DOHH2 (cell line): Measurements from ENCODE around the gene CTPS1.

Experiments
- H3F3A ChIP-seq: fragments of 200-600 bp; sonication (generic), shearing (Covaris generic); 2 replicates; pipeline ENCODE4 v1.6.0; 2016; ENCODE audit warnings: antibody characterized with exemption, mild to moderate bottlenecking; ENCODE audit not compliant: control insufficient read depth, insufficient read depth
- H3K27ac ChIP-seq: fragments of 200-600 bp; sonication (generic); 2 replicates; pipeline ENCODE4 v1.5.1; 2014; ENCODE audit warnings: low read depth, mild to moderate bottlenecking, low read length, moderate library complexity
- H3K27me3 ChIP-seq: fragments of 200-600 bp; sonication (generic); 2 replicates; pipeline ENCODE4 v1.6.1; 2014; ENCODE audit warnings: mild to moderate bottlenecking, low read length, mixed read lengths; ENCODE audit not compliant: control insufficient read depth
- H3K36me3 ChIP-seq: fragments of 200-600 bp; sonication (generic); 2 replicates; pipeline ENCODE4 v1.6.1; 2014; ENCODE audit warnings: mild to moderate bottlenecking, low read length, moderate library complexity, mixed read lengths; ENCODE audit not compliant: control insufficient read depth
- H3K4me1 ChIP-seq: fragments of 200-600 bp; sonication (generic); 2 replicates; pipeline ENCODE4 v1.6.1; 2014; ENCODE audit warnings: mild to moderate bottlenecking, low read length, mixed read lengths; ENCODE audit not compliant: control insufficient read depth
- H3K4me2 ChIP-seq: fragments of 200-600 bp; sonication (generic); 2 replicates; pipeline ENCODE4 v1.6.0; 2014; ENCODE audit warnings: mild to moderate bottlenecking, low read length, moderate library complexity
- H3K4me3 ChIP-seq: fragments of 200-600 bp; sonication (generic); 2 replicates; pipeline ENCODE4 v1.5.1; 2014; ENCODE audit warnings: mild to moderate bottlenecking, low read length, mixed read lengths
- H3K79me2 ChIP-seq: fragments of 200-600 bp; sonication (generic); 2 replicates; pipeline ENCODE4 v1.6.1; 2014; ENCODE audit warnings: mild to moderate bottlenecking, low read length, mixed read lengths; ENCODE audit not compliant: control insufficient read depth
- H3K9me2 ChIP-seq: fragments of 200-600 bp; sonication (generic); replicated peaks from 2 replicates; pipeline ENCODE4 v1.6.1; 2014; ENCODE audit warnings: mild to moderate bottlenecking, low read length, mixed read lengths; ENCODE audit not compliant: control insufficient read depth
- H3K9me3 ChIP-seq: fragments of 200-600 bp; sonication (generic); 2 replicates; pipeline ENCODE4 v1.6.1; 2014; ENCODE audit warnings: antibody characterized with exemption, low read length, mixed read lengths; ENCODE audit not compliant: control insufficient read depth, insufficient read depth
- H4K20me1 ChIP-seq: fragments of 200-600 bp; sonication (generic); 2 replicates; pipeline ENCODE4 v1.6.0; 2014; ENCODE audit warnings: low read depth, mild to moderate bottlenecking, antibody characterized with exemption, low read length, moderate library complexity; ENCODE audit not compliant: control insufficient read depth, insufficient read depth
- CTCF ChIP-seq: fragments of 200-600 bp; sonication (generic); IDR thresholded peaks from one replicate; pipeline ENCODE4 v1.5.1; 2014; ENCODE audit warnings: antibody characterized with exemption, mild to moderate bottlenecking, low read depth, low read length; ENCODE audit not compliant: poor library complexity, severe bottlenecking
- EZH2phosphoT487 ChIP-seq: fragments of 200-600 bp; sonication (generic); IDR thresholded peaks from 2 replicates; pipeline ENCODE4 v1.6.1; 2017; ENCODE audit warnings: borderline replicate concordance, mild to moderate bottlenecking, antibody characterized with exemption, low read length, moderate library complexity, mixed read lengths

CTPS1 gene

DNA sequence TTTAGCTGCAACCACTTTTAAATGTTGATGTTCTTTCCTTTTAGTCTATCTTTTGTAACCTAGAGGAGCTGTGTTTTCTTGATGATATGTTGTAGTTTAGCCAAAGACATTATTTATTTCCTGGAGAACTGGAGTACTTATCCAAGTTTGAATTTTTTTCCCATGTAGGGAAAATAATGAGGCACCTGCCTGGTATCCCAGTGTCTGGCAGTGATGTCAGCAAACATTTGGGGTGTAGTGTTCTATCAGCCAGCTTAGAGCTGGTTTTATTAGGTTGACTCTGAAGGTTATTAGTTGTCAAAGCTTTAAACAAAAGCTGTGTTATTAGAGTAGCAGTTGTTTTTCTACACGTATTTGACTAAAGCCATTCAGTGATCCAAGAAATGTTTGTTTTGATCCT is 3.2 kb downstream of the CTPS1 start:
- H3K4me1 ChIP-seq = peaks cover 30% of the 10 kb centered on the region
- H3K4me3 ChIP-seq = no peak overlapping the region
- peaks cover 37% of the 10 kb centered on the region; the same call in 1 of the 2 replicates for H4K20me1 ChIP-seq
- H3K36me3 ChIP-seq = peaks cover 77% of the 10 kb centered on the region
- H3K4me2 ChIP-seq = peak overlapping the region; percentile 86
- H3K27me3 ChIP-seq = no peaks in the 10 kb centered on the region
- no peaks in the 10 kb centered on the region for H3K9me2 ChIP-seq
- no peak overlapping the region for H3K27ac ChIP-seq
- H3F3A ChIP-seq = no peaks in the 10 kb centered on the region
- peaks cover 85% of the 10 kb centered on the region for H3K79me2 ChIP-seq
- H3K9me3 ChIP-seq = no peaks in the 10 kb centered on the region
- TF ChIP-seq EZH2phosphoT487 (no peak), CTCF (no peak)

- Histone ChIP-seq H3K79me2 (peaks cover 89% of the 10 kb centered on the region), H3K4me1 (peaks cover 30% of the 10 kb centered on the region), H3K9me2 (no peaks in the 10 kb centered on the region), H3K4me2 (no peak overlapping the region), H3K27me3 (no peaks in the 10 kb centered on the region), H3F3A (no peaks in the 10 kb centered on the region), H3K36me3 (peaks cover 83% of the 10 kb centered on the region), H3K27ac (no peak overlapping the region), H4K20me1 (peaks cover 37% of the 10 kb centered on the region; the same call in 1 of the 2 replicates), H3K9me3 (no peaks in the 10 kb centered on the region), H3K4me3 (no peak overlapping the region)
- no peak for TF ChIP-seq EZH2phosphoT487
- no peak for TF ChIP-seq CTCF
These were observed 3.8 kb downstream of the CTPS1 start for GRCh38 chr1:40983286-40983685.

GRCh38 chr1:40984066-40984465 is 4.6 kb downstream of the CTPS1 start:
- Histone ChIP-seq H3K4me3 (no peak overlapping the region), H4K20me1 (peaks cover 37% of the 10 kb centered on the region; the same call in 1 of the 2 replicates), H3K9me3 (no peaks in the 10 kb centered on the region), H3K4me2 (no peak overlapping the region), H3K9me2 (no peaks in the 10 kb centered on the region), H3K27ac (no peak overlapping the region), H3K27me3 (no peaks in the 10 kb centered on the region), H3F3A (no peaks in the 10 kb centered on the region), H3K79me2 (peaks cover 91% of the 10 kb centered on the region), H3K36me3 (peaks cover 91% of the 10 kb centered on the region), H3K4me1 (peaks cover 25% of the 10 kb centered on the region)
- TF ChIP-seq EZH2phosphoT487 (no peak), CTCF (no peak)

DNA sequence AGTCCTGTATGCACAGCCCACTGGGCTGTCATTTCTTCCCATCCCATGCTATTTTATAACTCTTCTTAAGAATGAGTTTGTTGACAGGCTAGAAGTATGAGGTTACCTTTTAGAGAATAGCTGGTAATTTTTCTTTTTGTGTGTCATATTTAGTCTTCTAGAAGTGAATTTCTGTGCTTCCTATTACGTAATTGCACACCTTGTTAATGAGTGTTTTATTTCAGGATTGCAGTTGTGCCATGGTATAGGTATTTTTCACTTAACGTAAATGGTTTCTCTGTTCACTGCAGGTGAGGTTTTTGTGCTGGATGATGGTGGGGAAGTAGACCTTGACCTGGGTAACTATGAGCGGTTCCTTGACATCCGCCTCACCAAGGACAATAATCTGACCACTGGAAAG is 5.0 kb downstream of the CTPS1 start:
- peaks cover 93% of the 10 kb centered on the region for H3K79me2 ChIP-seq
- H3K36me3 ChIP-seq = peaks cover 95% of the 10 kb centered on the region
- H3F3A ChIP-seq = no peaks in the 10 kb centered on the region
- peaks cover 22% of the 10 kb centered on the region for H3K4me1 ChIP-seq
- peaks cover 37% of the 10 kb centered on the region; the same call in 1 of the 2 replicates for H4K20me1 ChIP-seq
- TF ChIP-seq EZH2phosphoT487 (no peak), CTCF (no peak)
- no peaks in the 10 kb centered on the region for H3K9me2 ChIP-seq
- no peaks in the 10 kb centered on the region for H3K9me3 ChIP-seq
- no peak overlapping the region for H3K4me3 ChIP-seq
- no peaks in the 10 kb centered on the region for H3K27me3 ChIP-seq
- no peak overlapping the region for H3K27ac ChIP-seq
- H3K4me2 ChIP-seq = no peak overlapping the region
